HG03280 (cell line): ENCODE data around the gene GATA3.

Experiments
- ATAC-seq: cut with Tn5 transposase; IDR thresholded peaks from one replicate; pipeline ENCODE4 v1.9.1; 2021; ENCODE audit warnings: mild to moderate bottlenecking, moderate library complexity; ENCODE audit not compliant: unreplicated experiment

The GATA3 gene

GRCh38 chr10:8092428-8092827, 37.9 kb downstream of the GATA3 start:
- no peak for ATAC-seq

- no peak for ATAC-seq
These were observed 41.5 kb downstream of the GATA3 start for GRCh38 chr10:8095959-8096358.

GRCh38 chr10:8096931-8097330, 42.4 kb downstream of the GATA3 start:
- no peak for ATAC-seq

DNA sequence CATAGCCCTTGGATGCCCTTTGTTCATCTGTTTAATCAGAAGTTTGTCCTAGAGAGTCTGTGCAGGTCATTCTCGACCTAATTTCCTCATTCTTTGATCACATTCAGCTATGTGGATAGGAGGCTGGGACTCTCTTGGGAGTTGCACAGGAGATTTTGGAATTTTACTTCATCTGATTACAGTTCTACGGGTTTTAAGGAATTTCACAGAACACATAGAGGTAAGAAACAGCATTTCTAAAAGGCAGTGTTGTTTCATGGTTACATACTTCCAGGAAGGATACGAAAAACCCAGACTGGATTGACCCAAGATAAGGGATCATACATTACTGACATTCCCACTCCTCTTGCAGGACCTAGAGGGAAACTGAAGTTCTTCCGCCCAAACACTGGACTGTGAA, 45.9 kb downstream of the GATA3 start:
- no peak for ATAC-seq

GRCh38 chr10:8102708-8103401, 48.4 kb downstream of the GATA3 start:
- ATAC-seq: no peak

- no peak for ATAC-seq
These were observed 49.1 kb downstream of the GATA3 start for GRCh38 chr10:8103543-8103942.

GRCh38 chr10:8104005-8104404, 49.5 kb downstream of the GATA3 start:
- no peak for ATAC-seq

GRCh38 chr10:8104721-8105120, 50.2 kb downstream of the GATA3 start:
- ATAC-seq: no peak

GRCh38 chr10:8105932-8106331, 51.4 kb downstream of the GATA3 start:
- ATAC-seq: no peak

- no peak for ATAC-seq
These were observed 57.9 kb downstream of the GATA3 start for GRCh38 chr10:8112230-8112905.

GRCh38 chr10:8112942-8113442, 58.5 kb downstream of the GATA3 start:
- ATAC-seq: no peak

- ATAC-seq: no peak
These were observed 59.1 kb downstream of the GATA3 start for GRCh38 chr10:8113616-8114015.

GRCh38 chr10:8114741-8115617, 60.5 kb downstream of the GATA3 start:
- no peak for ATAC-seq

DNA sequence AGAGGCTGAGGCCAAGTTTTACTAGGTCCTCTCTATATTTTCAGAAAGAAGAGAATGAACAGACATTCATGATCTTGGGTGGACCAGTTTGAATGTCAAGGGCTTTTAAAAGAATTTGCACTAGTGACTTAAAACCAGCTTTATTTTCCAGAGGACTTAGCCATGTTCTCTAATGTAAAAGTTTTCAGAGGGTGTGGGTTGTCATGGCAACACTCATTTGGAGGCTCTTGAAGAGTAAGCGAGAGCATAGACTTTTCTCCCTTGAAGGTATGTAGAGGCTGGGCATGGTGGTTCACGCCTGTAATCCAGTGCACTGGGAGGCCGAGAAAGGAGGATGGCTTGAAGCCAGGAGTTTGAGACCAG, 61.1 kb downstream of the GATA3 start:
- ATAC-seq: no peak

- no peak for ATAC-seq
These were observed 62.0 kb downstream of the GATA3 start for GRCh38 chr10:8116474-8116873.

DNA sequence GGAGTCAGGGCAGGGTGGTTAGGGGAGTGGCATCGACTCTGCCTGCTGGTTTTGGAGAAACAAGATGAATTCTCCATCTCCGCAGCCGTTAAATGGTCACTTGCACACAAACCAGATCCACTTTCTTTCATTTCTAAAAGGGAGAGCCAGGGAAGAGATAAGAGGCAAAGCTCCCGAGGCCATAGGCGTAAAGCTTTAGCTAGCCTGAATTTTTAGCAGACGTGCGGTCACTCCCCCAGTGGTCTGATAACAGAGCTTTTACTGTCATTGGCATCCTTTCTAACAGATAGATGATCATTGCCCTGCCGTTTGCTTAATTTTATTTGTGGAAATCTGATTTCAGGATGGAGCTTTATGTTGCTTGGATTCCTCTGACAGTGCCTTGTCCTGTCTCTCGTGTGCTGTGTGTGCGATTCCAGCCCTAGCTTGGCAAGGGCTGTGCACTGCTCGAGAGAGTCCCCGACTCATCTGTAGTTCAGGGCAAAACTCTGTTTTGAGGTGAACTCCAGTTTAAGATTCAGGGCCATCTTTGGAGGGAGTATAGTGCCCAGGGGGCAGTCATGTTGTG, 62.5 kb downstream of the GATA3 start:
- ATAC-seq: no peak

- no peak for ATAC-seq
These were observed 66.9 kb downstream of the GATA3 start for GRCh38 chr10:8121201-8121890.

DNA sequence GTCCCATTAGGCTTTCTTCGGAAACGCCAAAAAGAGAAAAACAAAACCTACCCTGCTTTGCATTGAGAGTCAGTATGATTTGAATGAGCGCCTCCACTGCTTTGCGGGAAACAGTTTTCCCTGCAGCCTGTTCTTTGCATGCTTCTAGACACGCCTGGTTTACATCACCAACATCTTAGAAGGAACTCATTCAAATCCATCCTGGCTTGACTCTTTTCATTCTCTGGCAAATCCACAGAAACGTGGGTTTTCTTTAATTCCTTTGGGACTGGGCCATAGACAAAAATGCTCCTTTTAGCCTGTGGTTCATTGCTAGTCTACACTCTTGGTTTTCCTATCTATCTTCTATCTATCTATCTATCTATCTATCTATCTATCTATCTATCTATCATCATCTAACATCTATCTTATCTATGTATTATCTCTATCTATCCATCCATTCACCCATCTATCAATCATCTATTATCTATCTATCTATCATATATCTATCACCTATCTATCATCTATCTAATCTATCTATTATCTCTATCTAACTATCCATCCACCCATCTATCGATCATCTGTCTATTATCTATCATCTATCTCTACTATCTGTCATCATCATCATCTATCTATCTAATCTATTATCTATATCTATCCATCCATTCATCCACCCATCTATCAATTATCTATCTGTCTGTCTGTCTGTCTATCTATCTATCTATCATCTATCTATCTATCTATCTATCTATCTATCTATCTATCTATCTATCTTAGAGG, 68.3 kb downstream of the GATA3 start:
- ATAC-seq: no peak

DNA sequence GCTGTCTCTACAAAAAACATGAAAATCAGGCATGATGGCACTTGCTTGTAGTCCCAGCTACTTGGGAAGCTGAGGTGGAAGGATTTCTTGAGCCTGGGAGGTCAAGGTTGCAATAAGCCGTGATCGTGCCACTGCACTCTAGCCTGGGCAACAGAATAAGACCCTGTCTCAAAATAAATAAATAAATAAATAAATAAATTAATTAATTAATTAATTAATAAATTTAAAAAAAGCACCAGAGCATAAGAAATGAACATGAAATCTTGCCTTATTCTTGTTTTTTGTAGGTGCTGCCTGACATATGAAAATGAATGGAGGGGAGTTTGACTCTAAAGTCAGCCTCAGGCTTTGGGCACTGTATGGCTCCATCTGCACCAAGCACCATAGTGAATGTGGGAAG, 69.9 kb downstream of the GATA3 start:
- ATAC-seq: no peak
